Endodermal cell (in vitro differentiated cells): Measurements from ENCODE around the gene HERC3. TPM values are rescaled to one million over a fixed set of nuclear protein-coding genes. Genes with fewer than 3 reads are reported as not detected.

Experiments used
- DNase-seq: peaks from one replicate; pipeline ENCODE4 v3.0.0-alpha.2; 2017
- H3K27ac ChIP-seq: 2 replicates; pipeline ENCODE4 v1.5.1; 2013; ENCODE audit warnings: mild to moderate bottlenecking, low read depth, low read length, moderate library complexity
- H3K27me3 ChIP-seq: 2 replicates; pipeline ENCODE4 v1.6.1; 2013; ENCODE audit warnings: mild to moderate bottlenecking, low read length, moderate library complexity; ENCODE audit not compliant: insufficient read depth, control insufficient read depth, poor library complexity, severe bottlenecking
- H3K36me3 ChIP-seq: 2 replicates; pipeline ENCODE4 v1.7.0; 2013; ENCODE audit warnings: mild to moderate bottlenecking, low read length, moderate library complexity; ENCODE audit not compliant: control insufficient read depth, insufficient read depth
- H3K4me1 ChIP-seq: one replicate; pipeline ENCODE4 v1.7.0; 2013; ENCODE audit warnings: low read length; ENCODE audit not compliant: control insufficient read depth, insufficient read depth
- H3K4me3 ChIP-seq: 2 replicates; pipeline ENCODE4 v1.5.1; 2013; ENCODE audit warnings: mild to moderate bottlenecking, low read length, moderate library complexity
- H3K9ac ChIP-seq: 2 replicates; pipeline ENCODE4 v1.6.1; 2013; ENCODE audit warnings: mild to moderate bottlenecking, low read length, moderate library complexity; ENCODE audit not compliant: poor library complexity, severe bottlenecking; ENCODE audit errors: extremely low read depth
- H3K9me3 ChIP-seq: 2 replicates; pipeline ENCODE4 v1.6.1; 2013; ENCODE audit warnings: mild to moderate bottlenecking, low read length, moderate library complexity; ENCODE audit not compliant: control insufficient read depth
- H3K27ac Mint-ChIP-seq: 2 replicates; pipeline ENCODE4 v1.8.0; 2020; ENCODE audit warnings: mixed read lengths
- H3K27me3 Mint-ChIP-seq: 2 replicates; pipeline ENCODE4 v1.8.0; 2021; ENCODE audit warnings: mild to moderate bottlenecking, mixed read lengths; ENCODE audit not compliant: insufficient read depth
- H3K36me3 Mint-ChIP-seq: 2 replicates; pipeline ENCODE4 v1.8.0; 2020; ENCODE audit warnings: low read depth, mixed read lengths
- H3K4me1 Mint-ChIP-seq: 2 replicates; pipeline ENCODE4 v1.8.0; 2020; ENCODE audit warnings: mixed read lengths
- H3K4me3 Mint-ChIP-seq: 2 replicates; pipeline ENCODE4 v1.8.0; 2020; ENCODE audit warnings: mild to moderate bottlenecking, moderate library complexity, mixed read lengths
- H3K9me3 Mint-ChIP-seq: 2 replicates; pipeline ENCODE4 v1.8.0; 2020; ENCODE audit warnings: mild to moderate bottlenecking, mixed read lengths
- WGBS, 2 experiments: methylation state at CpG; one replicate each; pipeline versions ENCODE4 v1.1.5 to v1.1.7; 2013; ENCODE audit warnings: missing lambda C conversion rate in 2 of 2, mixed read lengths in 1 of 2; ENCODE audit not compliant: insufficient coverage in 1 of 2, insufficient read length in 1 of 2; 5-methylcytosine and 5-hydroxymethylcytosine counted together
- total RNA-seq, 2 donors: library from RNA; stranded (reverse); fragmentation: NEBNext Ultra II Directional in 1 of 2; extraction: Animal tissue kit (Norgen Biotek cat#: 25700) in 1 of 2; gene quantifications; 2 replicates in 1 of 2; 3 replicates in 1 of 2; pipeline ENCODE4 v1.2.1, GENCODE V29; 2021
- TF ChIP-seq, protein P1 (sequence below): fragments of 200-600 bp; sonication (generic); conservative IDR thresholded peaks from 2 replicates; pipeline ENCODE4 v1.5.0; 2021; ENCODE audit warnings: antibody characterized with exemption, mild to moderate bottlenecking

Gene HERC3
- total RNA-seq, 2 donors from 2014 or later = 4.4 to 5.9 TPM

- WGBS, 2 experiments = 78 to 100% methylated on average over 1 of the region's 1 CpG
- no peaks in the 10 kb centered on the region for H3K9me3 Mint-ChIP-seq
Measured at GRCh38 chr4:88575186-88575585, 17.1 kb upstream of the HERC3 start.

GRCh38 chr4:88582493-88582892, 9.8 kb upstream of the HERC3 start:
- H3K9me3 Mint-ChIP-seq = no peaks in the 10 kb centered on the region
- WGBS, 2 experiments = 88 to 100% methylated on average over 1 to 2 of the region's 2 CpGs

More at GRCh38 chr4:88575186-88575585, 17.1 kb upstream of the HERC3 start:
- Histone ChIP-seq H3K9me3 (no peaks in the 10 kb centered on the region), H3K9ac (no peak overlapping the region), H3K27me3 (no peaks in the 10 kb centered on the region), H3K36me3 (no peaks in the 10 kb centered on the region), H3K4me3 (no peak overlapping the region), H3K4me1 (peaks cover 6% of the 10 kb centered on the region), H3K27ac (no peak overlapping the region)
- H3K36me3 Mint-ChIP-seq = no peaks in the 10 kb centered on the region
- peaks cover 11% of the 10 kb centered on the region for H3K4me1 Mint-ChIP-seq
- TF ChIP-seq, protein P1, sequence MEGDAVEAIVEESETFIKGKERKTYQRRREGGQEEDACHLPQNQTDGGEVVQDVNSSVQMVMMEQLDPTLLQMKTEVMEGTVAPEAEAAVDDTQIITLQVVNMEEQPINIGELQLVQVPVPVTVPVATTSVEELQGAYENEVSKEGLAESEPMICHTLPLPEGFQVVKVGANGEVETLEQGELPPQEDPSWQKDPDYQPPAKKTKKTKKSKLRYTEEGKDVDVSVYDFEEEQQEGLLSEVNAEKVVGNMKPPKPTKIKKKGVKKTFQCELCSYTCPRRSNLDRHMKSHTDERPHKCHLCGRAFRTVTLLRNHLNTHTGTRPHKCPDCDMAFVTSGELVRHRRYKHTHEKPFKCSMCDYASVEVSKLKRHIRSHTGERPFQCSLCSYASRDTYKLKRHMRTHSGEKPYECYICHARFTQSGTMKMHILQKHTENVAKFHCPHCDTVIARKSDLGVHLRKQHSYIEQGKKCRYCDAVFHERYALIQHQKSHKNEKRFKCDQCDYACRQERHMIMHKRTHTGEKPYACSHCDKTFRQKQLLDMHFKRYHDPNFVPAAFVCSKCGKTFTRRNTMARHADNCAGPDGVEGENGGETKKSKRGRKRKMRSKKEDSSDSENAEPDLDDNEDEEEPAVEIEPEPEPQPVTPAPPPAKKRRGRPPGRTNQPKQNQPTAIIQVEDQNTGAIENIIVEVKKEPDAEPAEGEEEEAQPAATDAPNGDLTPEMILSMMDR = no peak
- no peak for DNase-seq
- H3K4me3 Mint-ChIP-seq = no peak overlapping the region
- no peak overlapping the region for H3K27ac Mint-ChIP-seq
- no peaks in the 10 kb centered on the region for H3K27me3 Mint-ChIP-seq

DNA sequence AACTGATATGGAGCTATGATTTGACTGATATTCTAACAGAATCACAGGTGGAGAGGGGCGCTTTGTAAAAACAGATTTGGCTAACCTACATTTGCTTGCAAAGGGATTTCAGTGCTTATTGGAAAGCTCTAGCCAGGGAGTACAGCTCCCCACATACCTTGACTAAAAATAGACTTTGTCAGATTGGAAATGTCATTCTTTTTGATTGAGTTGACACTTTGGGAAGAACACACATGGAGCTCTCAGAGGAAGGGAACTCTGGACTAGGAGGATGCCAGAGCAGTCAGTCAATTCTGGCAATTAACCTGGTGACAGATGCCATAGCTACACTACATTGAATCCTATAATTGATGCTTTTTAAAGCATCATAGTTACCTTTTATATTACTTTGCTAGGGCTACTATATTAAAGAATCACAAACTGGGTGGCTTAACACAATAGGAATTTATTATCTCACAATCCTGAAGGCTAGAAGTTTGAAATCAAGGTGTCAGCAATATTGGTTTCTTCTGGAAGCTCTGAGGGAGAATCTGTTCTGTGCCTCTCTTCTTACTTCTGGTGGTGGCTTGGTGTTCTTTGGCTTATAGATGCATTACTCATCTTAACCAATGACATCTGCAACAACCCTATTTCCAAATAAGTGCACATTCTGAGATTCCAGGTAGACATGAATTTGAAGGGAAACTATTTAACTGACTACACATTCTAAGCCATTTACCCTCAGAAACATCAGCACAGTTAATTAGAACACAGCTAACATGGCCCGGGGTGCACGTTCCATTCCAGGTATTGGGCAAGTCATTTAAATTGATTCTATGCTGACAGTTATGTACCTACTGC, 8.4 kb upstream of the HERC3 start:
- no peaks in the 10 kb centered on the region for H3K4me1 ChIP-seq
- peaks cover 9% of the 10 kb centered on the region for H3K9me3 ChIP-seq
- peaks cover 10% of the 10 kb centered on the region for H3K27me3 ChIP-seq
- Mint-ChIP-seq H3K9me3 (no peaks in the 10 kb centered on the region), H3K27me3 (peaks cover 6% of the 10 kb centered on the region), H3K36me3 (no peaks in the 10 kb centered on the region), H3K4me3 (no peak overlapping the region), H3K4me1 (peaks cover 17% of the 10 kb centered on the region), H3K27ac (no peak overlapping the region)
- H3K27ac ChIP-seq = no peak overlapping the region
- WGBS, 2 experiments = 93 to 100% methylated on average over 2 to 3 of the region's 3 CpGs
- H3K9ac ChIP-seq = no peak overlapping the region
- H3K36me3 ChIP-seq = no peaks in the 10 kb centered on the region
- TF ChIP-seq, protein P1 = no peak
- no peak for DNase-seq
- H3K4me3 ChIP-seq = no peak overlapping the region

More at GRCh38 chr4:88582493-88582892, 9.8 kb upstream of the HERC3 start:
- DNase-seq = no peak
- Histone ChIP-seq H3K4me3 (no peak overlapping the region), H3K9me3 (peaks cover 9% of the 10 kb centered on the region), H3K27ac (no peak overlapping the region), H3K4me1 (peaks cover 6% of the 10 kb centered on the region), H3K27me3 (peaks cover 4% of the 10 kb centered on the region), H3K36me3 (no peaks in the 10 kb centered on the region), H3K9ac (no peak overlapping the region)
- TF ChIP-seq, protein P1 = no peak
- no peak overlapping the region for H3K4me3 Mint-ChIP-seq
- H3K27ac Mint-ChIP-seq = no peak overlapping the region
- H3K4me1 Mint-ChIP-seq = peaks cover 18% of the 10 kb centered on the region
- no peaks in the 10 kb centered on the region for H3K36me3 Mint-ChIP-seq
- no peaks in the 10 kb centered on the region for H3K27me3 Mint-ChIP-seq
